Astrocyte of the cerebellum (primary cell): Measurements from ENCODE around the gene ATP8B2.
A peak's percentile ranks its signal among the peaks of the same experiment; 100 is the strongest.
"Not testable (repeated sequence)": the region's sequence is repeated elsewhere in the genome, so short reads cannot be mapped to it uniquely, and the experiment has no call there.

ENCODE experiments used
- DNase-seq: peaks from one replicate; pipeline ENCODE4 v3.0.0-alpha.2; 2011; ENCODE audit warnings: low read depth
- H3K4me3 ChIP-seq: 2 replicates; pipeline ENCODE4 v1.5.1; 2011; ENCODE audit warnings: mild to moderate bottlenecking, low read depth, low read length, moderate library complexity
- CTCF ChIP-seq: IDR thresholded peaks from 2 replicates; pipeline ENCODE4 v1.5.1; 2012; ENCODE audit warnings: low read length, low read depth, moderate library complexity, mild to moderate bottlenecking; ENCODE audit errors: missing control alignments
- in situ Hi-C: cut with HindIII; loops from 2 replicates; pipeline ENCODE4 v1.10.0; 2017; ENCODE audit warnings: low sequenced_read_pairs

Gene ATP8B2

GRCh38 chr1:154324669-154325582 lies at the start of gene ATP8B2:
Gene ATP8B2 (plus strand): TSS chr1:154325525. CDS start chr1:154328142, 2,617 bp downstream.
- peak within 1 kb of the TSS; percentile 82 for H3K4me3 ChIP-seq
- TF ChIP-seq CTCF = peak; percentile 96
- in situ Hi-C loops = no loop called here
- DNase-seq = no peak

- peak; percentile 8 for TF ChIP-seq CTCF
- in situ Hi-C loops = no loop called here
- no peak overlapping the region for H3K4me3 ChIP-seq
- DNase-seq = no peak
Measured at GRCh38 chr1:154276797-154277196, 48.5 kb upstream of the ATP8B2 start.

- H3K4me3 ChIP-seq, DNase-seq, in situ Hi-C loops: not testable (repeated sequence)
Measured at GRCh38 chr1:154287591-154287990, 37.7 kb upstream of the ATP8B2 start.

- in situ Hi-C loops = no loop called here
- DNase-seq = no peak
- TF ChIP-seq CTCF = no peak
- H3K4me3 ChIP-seq = no peak overlapping the region
Measured at GRCh38 chr1:154288661-154289060, 36.7 kb upstream of the ATP8B2 start.

- no peak for TF ChIP-seq CTCF
- DNase-seq = no peak
- in situ Hi-C loops = no loop called here
Measured at GRCh38 chr1:154290921-154291320, 34.4 kb upstream of the ATP8B2 start.

GRCh38 chr1:154295408-154296235 lies 29.7 kb upstream of the ATP8B2 start:
- in situ Hi-C loops = no loop called here
- no peak for TF ChIP-seq CTCF
- no peak overlapping the region for H3K4me3 ChIP-seq
- no peak for DNase-seq

More at GRCh38 chr1:154290921-154291320, 34.4 kb upstream of the ATP8B2 start:
- no peak overlapping the region for H3K4me3 ChIP-seq
